ENCODE data around the gene PIGU.
"Not testable (repeated sequence)": the region's sequence is repeated elsewhere in the genome, so short reads cannot be mapped to it uniquely, and the experiment has no call there.

The PIGU gene

DNA sequence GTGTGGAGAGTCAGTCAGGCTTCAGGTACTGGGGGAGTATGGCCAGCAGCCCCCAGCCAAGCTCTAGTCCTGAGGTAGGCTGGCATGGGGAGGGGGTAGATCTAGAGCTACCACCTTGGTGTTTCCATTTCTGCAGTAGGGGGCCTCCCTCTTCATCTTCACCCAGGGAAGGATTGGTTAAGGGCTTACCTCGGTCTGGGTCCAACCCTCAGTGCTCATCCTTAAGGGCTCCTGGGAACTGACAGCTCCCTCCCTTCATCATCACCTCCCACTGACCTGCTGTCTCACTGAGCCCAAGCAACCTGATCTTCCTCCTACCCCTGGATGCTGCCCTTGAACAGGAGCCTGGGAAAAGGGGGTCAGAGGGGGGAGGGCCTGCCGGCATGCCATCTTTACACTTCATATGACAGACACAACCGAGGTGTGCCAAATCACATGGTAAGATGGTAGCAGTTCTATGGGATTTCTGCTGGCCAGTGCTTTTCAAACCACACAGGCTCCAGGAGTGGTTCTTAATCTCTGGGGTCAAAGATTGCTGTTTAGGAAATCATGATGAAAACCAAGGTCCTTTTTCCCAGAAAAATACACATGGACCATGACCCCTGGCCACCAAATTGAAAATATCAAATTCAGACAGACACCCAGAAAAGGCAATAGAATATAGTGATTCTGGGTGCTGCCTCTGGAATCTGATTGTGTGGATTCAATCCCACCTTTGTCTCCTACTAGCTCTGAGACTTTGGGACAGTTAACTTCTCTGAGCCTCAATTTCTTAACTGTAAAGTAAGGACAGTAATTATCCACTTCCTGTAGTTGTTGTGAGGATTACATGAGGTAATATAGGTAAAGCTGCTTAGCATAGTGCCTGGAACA is 30.3 kb upstream of the PIGU start:
- DNase-seq: no peak

DNA sequence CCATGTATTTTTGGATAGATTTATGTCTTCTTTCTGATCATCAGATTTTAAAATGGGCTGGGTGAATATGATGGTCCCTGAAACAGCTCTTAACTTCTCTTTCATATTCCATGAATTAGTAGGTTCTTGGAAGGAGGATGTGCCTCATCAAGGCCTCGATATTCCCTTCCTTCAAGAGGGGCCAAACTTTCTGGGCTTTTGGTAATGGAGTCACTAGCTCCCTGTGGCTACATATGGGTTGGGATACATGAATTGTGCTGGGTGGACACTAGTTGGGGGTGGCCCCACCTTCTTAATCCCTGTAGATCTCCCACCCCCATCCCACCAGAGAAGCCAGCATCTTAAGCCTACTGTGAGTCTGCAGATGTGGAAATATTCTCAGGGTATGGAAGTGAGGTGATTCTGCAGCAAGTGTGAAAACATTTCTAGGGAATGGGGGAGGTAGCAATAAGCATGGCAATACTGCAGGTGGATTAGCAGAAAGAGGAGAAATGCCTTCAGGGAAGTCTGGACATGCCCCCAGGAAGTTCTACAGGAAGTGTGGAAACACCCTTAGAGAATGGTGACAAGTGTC is 29.5 kb upstream of the PIGU start:
- no peak for DNase-seq

DNA sequence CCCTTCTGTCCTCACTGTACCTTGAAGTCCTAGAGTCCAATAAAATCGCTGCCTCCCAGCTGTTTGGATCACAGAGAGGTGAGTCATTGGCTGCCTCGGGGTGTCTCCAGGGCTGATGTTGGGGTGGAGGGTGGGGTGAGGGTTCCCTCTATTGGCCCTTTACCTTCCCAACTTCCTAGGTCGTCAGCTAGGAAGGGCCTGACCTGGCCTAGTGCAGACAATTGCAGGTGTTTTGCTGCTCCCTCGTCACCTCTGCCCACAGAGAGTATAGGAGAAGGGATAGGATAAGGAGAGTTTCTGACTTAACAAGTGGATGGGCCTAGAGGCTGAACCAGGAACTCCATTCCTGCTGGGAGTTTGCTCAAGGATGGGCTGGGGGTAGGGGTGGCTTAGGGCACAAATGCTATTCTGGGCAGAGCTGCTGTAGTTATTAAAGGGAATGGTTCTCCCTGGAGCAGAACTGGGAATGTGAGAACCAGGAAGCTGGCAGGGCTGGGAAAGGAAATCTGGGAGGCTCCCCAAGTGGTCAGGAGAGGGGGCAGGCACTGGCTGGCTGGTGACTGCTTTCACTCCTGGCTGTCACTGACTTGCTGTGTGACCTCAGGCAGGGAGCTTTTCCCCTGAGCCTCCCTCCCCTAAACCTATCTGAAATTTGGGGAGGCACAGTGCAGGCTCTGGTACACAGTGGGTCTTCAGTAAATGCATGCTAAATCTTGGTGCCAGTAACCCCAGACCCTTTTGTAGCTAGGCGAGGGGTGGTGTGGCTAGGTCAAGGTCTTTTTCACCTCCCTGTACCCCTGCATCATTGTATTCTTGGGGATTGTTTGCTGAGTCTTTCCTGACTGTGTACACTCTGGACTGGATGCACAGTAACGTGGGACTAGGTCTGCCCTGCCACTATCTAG is 28.8 kb upstream of the PIGU start:
- DNase-seq: no peak

- no peak for DNase-seq
Measured at GRCh38 chr20:34705008-34705396, 28.1 kb upstream of the PIGU start.

GRCh38 chr20:34704177-34705007 is 27.5 kb upstream of the PIGU start, which contains the start of gene TP53INP2:
Gene TP53INP2 (plus strand): TSS chr20:34704344. CDS start chr20:34708740, 4,396 bp downstream.
- DNase-seq: peak; percentile 82 to 84

DNA sequence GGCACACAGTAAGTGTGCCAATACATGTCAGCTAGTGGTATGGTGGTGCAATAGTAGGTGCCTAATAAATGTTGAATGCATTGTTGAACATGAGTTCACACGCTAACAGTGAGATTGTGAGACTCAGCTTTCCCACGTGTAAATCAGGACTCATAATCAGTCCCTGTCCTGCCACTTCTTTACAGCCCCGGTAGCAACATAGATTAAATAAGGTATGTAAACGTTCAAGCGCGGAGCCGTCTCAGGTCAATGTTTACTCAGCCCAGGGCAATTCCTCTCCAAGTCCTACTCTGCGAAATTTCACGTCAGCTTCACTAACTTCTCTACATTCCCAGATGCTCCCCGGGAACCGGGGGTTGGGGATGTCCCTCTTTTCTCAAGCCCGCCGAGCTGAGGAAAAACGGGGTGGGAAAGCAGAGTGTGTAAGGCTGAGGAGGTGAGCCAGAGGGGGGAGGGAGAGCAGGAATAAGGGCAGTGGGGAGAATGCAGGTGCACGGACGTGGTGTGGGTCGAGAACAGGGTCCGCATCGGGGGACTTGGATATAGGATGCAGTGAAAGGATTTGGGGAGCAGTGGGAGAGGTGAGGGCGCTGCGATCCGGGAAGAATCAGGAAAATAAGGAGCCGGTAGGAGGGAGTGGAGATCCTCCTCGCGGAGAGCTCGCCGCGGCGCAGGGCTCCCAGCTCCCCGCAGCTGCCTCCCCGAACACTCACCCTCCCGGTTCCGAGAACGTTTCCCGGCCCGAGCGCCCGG is 26.7 kb upstream of the PIGU start:
- peak; percentile 6 to 16 for DNase-seq

DNA sequence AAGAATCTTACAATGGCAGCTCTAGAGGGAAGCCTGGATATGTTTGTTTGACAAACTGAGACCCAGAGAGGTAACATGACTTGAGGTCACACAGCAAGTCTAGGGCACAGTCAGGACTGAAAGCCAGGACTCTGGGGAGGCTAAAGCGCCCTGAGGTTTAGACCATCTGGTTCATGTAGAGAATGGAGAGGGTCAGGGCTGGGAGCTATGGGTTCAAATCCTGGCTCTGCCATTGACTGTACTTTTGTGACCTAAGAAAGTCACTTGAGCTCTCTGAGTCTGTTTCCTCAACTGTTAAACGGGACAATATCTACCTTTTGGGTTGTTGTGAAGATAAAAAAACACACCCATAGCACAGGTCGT is 26.1 kb upstream of the PIGU start:
- DNase-seq: no peak

DNA sequence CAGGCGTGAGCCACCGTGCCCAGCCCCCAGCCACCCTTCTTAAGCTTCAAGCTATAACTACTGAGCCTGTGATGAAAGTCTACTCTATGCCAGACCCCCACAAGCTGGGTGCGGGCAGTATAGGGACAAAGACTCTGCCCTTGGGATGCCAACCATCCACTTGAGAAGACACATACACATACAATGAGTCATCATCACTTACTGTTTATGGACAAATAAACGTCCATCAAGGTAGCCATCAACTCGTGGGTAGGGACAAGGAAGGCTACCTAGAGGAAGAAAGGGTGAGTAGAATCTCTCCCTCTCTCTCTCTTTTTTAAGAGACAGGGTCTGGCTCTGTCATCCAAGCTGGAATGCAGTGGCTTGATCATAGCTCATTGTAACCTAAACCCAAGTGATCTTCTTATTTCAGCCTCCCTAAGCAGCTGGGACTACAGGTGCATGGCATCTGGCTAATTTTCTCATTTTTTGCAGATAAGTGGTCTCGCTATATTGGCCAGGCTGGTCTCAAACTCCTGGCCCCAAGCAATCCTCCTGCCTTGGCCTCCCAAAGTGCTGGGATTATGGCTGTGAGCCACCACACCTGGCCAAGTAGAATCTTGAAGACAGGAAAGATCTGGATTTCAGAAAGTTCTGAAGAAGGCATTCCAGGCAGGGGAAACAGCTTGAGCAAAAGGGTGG is 24.7 kb upstream of the PIGU start:
- no peak for DNase-seq

- no peak for DNase-seq
Measured at GRCh38 chr20:34693414-34693813, 16.5 kb upstream of the PIGU start.

- DNase-seq: no peak
Measured at GRCh38 chr20:34691838-34692237, 14.9 kb upstream of the PIGU start.

DNA sequence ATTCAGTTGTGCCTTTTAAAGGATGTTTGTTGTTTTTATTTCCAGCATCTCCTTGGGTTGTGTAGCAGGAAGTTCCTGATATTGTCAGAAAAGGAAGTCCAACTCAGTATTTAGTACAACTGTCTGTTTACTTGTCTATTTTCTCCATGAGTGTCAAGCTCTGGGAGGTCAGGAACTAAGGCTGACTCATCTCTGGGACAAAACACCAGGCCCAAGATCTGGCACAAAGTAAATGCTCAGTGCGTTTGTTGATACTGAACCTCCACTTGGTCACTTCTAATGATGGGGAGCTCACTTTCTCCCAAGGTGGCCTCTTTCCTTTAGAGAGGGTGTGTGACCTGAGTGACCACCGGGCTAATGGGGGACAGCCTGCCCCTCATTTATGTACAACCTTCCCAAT is 12.6 kb upstream of the PIGU start:
- no peak for DNase-seq

DNA sequence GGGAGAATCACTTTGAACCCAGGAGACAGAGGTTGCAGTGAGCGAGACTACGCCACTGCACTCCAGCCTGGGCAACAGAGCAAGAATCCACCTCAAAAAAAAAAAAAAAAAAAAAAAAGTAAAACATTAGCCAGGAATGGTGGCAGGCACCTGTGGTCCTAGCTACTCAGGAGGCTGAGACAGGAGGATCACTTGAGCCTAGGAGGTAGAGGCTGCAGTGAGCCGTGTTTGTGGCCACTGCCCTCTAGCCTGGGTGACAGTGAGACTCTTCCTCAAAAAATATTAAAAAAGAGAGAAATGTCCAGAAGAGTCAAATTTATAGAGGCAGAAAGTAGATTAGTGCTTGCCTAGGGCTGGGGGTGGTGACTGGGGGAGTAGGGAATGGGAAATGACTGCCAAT is 6.8 kb upstream of the PIGU start:
- no peak for DNase-seq

- no peak for DNase-seq
Measured at GRCh38 chr20:34680586-34681175, 3.8 kb upstream of the PIGU start.

- DNase-seq: no peak
Measured at GRCh38 chr20:34675993-34676641, 775 bp downstream of the PIGU start.

DNA sequence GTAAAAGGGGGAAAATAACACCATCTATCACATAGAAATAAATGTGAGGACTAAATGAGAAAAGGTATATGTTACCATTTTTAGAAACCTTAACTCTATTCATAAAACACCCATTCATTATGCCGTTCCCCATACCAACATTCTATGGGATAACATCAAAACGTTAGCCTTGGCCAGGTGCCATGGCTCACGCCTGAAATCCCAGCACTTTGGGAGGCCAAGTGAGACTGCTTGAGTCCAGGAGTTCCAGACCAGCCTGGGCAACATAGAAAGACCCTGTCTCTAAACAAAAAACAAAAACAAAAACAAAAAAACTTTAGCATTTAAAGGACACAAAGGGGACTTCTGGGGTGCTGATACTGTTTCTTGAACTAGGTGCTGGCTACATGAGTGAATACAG is 1.3 kb downstream of the PIGU start:
- DNase-seq: no peak

- DNase-seq: no peak
Measured at GRCh38 chr20:34673412-34673811, 3.5 kb downstream of the PIGU start.

GRCh38 chr20:34669094-34669493 is 7.8 kb downstream of the PIGU start:
- no peak for DNase-seq

GRCh38 chr20:34664751-34665150 is 12.1 kb downstream of the PIGU start:
- DNase-seq: not testable (repeated sequence)

DNA sequence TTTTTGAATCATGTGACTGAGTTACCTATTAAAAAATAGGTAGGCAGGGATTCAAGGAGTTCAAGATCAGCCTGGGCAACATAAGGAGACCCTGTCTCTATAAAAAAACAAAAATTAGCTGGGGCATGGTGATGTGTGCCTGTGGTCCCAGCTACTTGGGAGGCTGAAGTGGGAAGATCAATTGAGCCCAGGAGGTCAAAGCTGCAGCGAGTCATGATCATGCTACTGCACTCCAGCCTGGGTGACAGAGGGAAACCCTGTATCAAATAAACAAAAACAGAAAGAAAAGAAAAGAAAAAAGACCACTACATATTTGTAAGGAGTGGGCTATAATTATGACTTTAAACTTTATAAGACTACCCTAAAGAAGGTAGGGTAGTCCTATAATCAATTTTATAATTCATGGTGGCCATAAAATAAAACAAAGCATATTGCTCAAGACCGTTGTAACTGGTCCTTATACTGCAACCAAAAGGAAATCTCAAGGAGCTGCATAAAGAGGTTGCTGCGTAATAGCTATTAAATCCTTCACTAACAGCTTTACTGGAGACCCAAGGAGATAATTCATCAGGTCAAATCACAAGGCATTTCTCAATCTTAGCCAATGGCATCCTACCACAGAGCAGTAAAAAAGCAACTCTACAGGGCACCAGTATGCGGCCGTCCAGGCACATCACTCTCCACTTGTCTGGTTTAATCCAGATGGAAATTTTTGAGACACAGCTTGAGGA is 13.5 kb downstream of the PIGU start:
- no peak for DNase-seq

- DNase-seq: not testable (repeated sequence)
Measured at GRCh38 chr20:34661811-34662210, 15.1 kb downstream of the PIGU start.
